ENCODE results near the gene SPTBN4.
"Not testable (repeated sequence)": the region's sequence is repeated elsewhere in the genome, so short reads cannot be mapped to it uniquely, and the experiment has no call there.

SPTBN4 gene

GRCh38 chr19:40442328-40443130 lies 24.3 kb upstream of the SPTBN4 start:
- DNase-seq: peak; percentile 12

GRCh38 chr19:40443131-40443999 lies 23.4 kb upstream of the SPTBN4 start:
- peak; percentile 99 for DNase-seq

- DNase-seq: peak; percentile 97
These were observed 22.6 kb upstream of the SPTBN4 start, which contains the start of gene SERTAD3 for GRCh38 chr19:40444000-40444824. SERTAD3 (minus strand) TSS chr19:40444335; CDS start chr19:40442080, 2,255 bp downstream.

- no peak for DNase-seq
These were observed 21.9 kb upstream of the SPTBN4 start for GRCh38 chr19:40444825-40445312.

GRCh38 chr19:40445780-40446262 lies 21.0 kb upstream of the SPTBN4 start:
- DNase-seq: no peak

GRCh38 chr19:40446263-40446784 lies 20.5 kb upstream of the SPTBN4 start:
- DNase-seq: no peak

GRCh38 chr19:40449506-40449905 lies 17.3 kb upstream of the SPTBN4 start:
- DNase-seq: no peak

- no peak for DNase-seq
These were observed 16.1 kb upstream of the SPTBN4 start for GRCh38 chr19:40450664-40451063.

GRCh38 chr19:40452016-40452415 lies 14.8 kb upstream of the SPTBN4 start:
- DNase-seq: no peak

GRCh38 chr19:40453151-40453735 lies 13.6 kb upstream of the SPTBN4 start:
- DNase-seq: no peak

GRCh38 chr19:40453943-40454342 lies 12.9 kb upstream of the SPTBN4 start:
- not testable (repeated sequence) for DNase-seq

- no peak for DNase-seq
These were observed 9.8 kb upstream of the SPTBN4 start for GRCh38 chr19:40457048-40457447.

GRCh38 chr19:40457953-40458596 lies 8.7 kb upstream of the SPTBN4 start:
- no peak for DNase-seq

GRCh38 chr19:40458597-40458974 lies 8.2 kb upstream of the SPTBN4 start:
- no peak for DNase-seq

- DNase-seq: no peak
These were observed 6.6 kb upstream of the SPTBN4 start for GRCh38 chr19:40460185-40460584.

- DNase-seq: no peak
These were observed 5.1 kb upstream of the SPTBN4 start for GRCh38 chr19:40461669-40462221.

GRCh38 chr19:40463587-40464037 lies 3.2 kb upstream of the SPTBN4 start:
- DNase-seq: not testable (repeated sequence)

- DNase-seq: peak; percentile 76
These were observed 2.5 kb upstream of the SPTBN4 start for GRCh38 chr19:40464059-40465024.

- DNase-seq: no peak
These were observed 1.7 kb upstream of the SPTBN4 start for GRCh38 chr19:40465025-40465556.

All from activated naive CD4-positive, alpha-beta T cell treated with Interleukin-2 at 50 U/mL for 16 hours (primary cell).